HepG2 (cell line): ENCODE results near the gene MARVELD3. TPM values are rescaled to one million over a fixed set of nuclear protein-coding genes. Genes with fewer than 3 reads are reported as not detected.

Experiments
- SNAPC4 ChIP-seq: sonication (generic); formaldehyde crosslinking; IDR thresholded peaks from 2 replicates; pipeline ENCODE4 v1.4.0; 2020; ENCODE audit warnings: mild to moderate bottlenecking, missing genetic modification reagents
- SPEN ChIP-seq: sonication (generic); formaldehyde crosslinking; IDR thresholded peaks from 2 replicates; pipeline ENCODE4 v1.5.1; 2020; ENCODE audit warnings: low read depth, mild to moderate bottlenecking, missing genetic modification reagents
- polyA plus RNA-seq, 8 experiments: library from polyadenylated mRNA; depleted of rRNA in 3 of 8; stranded (reverse) in 7 of 8; unstranded in 1 of 8; fragments of >200 nt; fragmentation: Illumina TruSeq in 4 of 8; extraction: Trizol in 4 of 8; gene quantifications; 2 replicates each; pipeline versions ENCODE4 v1.2.1 to v1.2.3, GENCODE V29; 2011 to 2016; ENCODE audit warnings: low read depth in 4 of 8, missing spikeins in 1 of 8, mixed read lengths in 1 of 8; ENCODE audit not compliant: insufficient read depth in 1 of 8
- total RNA-seq, 5 experiments: library from RNA; depleted of rRNA; stranded (reverse); fragments of >200 nt; fragmentation: Illumina TruSeq; extraction: Trizol; gene quantifications; 2 replicates each; pipeline ENCODE4 v1.2.3, GENCODE V29; 2016; ENCODE audit warnings: low read depth in 1 of 5
- TF ChIP-seq, protein P1 (sequence below): sonication (generic); formaldehyde crosslinking; IDR thresholded peaks from 2 replicates; pipeline ENCODE4 v1.5.1; 2020; ENCODE audit warnings: missing genetic modification reagents, mild to moderate bottlenecking, borderline replicate concordance
- TF ChIP-seq, protein P2 (sequence below): sonication (generic); formaldehyde crosslinking; IDR thresholded peaks from 2 replicates; pipeline ENCODE4 v1.9.0; 2021; ENCODE audit warnings: missing genetic modification reagents, mild to moderate bottlenecking, borderline replicate concordance

MARVELD3 gene
- total and polyA plus RNA-seq, 2 of the 13 experiments (the other 11 are each of a cell fraction or from before 2014, with no cell fraction given), result 4.8 to 5.6 TPM

DNA sequence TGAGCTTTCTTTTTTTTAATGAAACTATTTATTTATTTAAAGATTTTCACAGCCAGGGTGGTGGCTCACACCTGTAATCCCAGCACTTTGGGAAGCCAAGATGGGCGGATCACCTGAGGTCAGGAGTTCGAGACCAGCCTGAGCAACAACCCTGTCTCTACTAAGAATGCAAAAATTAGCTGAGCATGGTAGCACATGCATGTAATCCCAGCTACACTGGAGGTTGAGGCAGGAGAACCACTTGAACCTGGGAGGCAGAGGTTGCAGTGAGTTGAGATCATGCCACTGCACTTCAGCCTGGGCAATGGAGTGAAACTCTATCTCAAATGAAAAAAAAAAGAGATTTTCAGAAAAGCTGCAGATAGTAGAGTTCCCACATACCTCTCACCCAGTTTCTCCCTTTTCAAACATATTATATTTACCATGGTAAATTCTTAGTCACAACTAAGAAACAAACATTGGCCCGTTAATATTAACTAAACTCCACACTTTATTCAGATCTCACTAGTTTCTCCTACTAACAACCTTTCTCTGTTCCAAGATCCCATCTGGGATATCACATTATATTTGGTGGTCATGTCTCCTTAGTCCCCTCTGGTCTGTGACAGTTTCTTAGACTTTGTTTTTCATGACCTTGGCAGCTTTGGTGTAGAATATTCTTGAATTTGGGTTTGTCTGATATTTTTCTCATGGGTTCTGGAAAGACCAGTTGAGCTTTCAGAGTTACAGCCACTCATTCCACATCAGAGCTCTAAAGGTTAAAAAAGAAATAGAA is 41.3 kb upstream of the MARVELD3 start (continued):
- TF ChIP-seq, protein P1, sequence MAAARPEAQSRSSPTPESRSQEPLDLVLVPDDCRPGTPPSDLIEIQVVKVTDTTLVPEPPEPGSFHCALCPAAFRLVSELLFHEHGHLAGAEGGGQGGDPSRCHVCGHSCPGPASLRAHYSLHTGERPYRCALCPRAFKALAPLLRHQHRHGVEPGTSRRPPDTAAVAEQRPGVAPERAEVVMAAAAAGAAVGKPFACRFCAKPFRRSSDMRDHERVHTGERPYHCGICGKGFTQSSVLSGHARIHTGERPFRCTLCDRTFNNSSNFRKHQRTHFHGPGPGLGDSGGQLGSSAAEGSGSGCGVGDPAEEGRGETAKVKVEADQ, result no peak
- TF ChIP-seq, protein P2, sequence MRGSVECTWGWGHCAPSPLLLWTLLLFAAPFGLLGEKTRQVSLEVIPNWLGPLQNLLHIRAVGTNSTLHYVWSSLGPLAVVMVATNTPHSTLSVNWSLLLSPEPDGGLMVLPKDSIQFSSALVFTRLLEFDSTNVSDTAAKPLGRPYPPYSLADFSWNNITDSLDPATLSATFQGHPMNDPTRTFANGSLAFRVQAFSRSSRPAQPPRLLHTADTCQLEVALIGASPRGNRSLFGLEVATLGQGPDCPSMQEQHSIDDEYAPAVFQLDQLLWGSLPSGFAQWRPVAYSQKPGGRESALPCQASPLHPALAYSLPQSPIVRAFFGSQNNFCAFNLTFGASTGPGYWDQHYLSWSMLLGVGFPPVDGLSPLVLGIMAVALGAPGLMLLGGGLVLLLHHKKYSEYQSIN (CRISPR knock-in tag), result no peak
- no peak for TF ChIP-seq SPEN (CRISPR knock-in tag)
- no peak for TF ChIP-seq SNAPC4 (CRISPR knock-in tag)
